ENCODE results near the gene TXNDC11. TPM values are rescaled to one million over a fixed set of nuclear protein-coding genes. Genes with fewer than 3 reads are reported as not detected.

Gene TXNDC11
- polyA plus RNA-seq, 2 of the 4 experiments (the other 2 are of a cell fraction), result 22.7 to 42.4 TPM

GRCh38 chr16:11691771-11692170 is 50.9 kb downstream of the TXNDC11 start:
- Histone ChIP-seq H3K9me3 (no peaks in the 10 kb centered on the region), H3K4me2 (no peak overlapping the region), H3K4me1 (peaks cover 14% of the 10 kb centered on the region), H3K27ac (no peak overlapping the region), H3K4me3 (no peak overlapping the region)
- DNase-seq (ENCODE audit: low read depth in 1 of 2, low spot score in 1 of 2) (no peak), ATAC-seq (no peak), FAIRE-seq (no peak)
- POLR2A ChIA-PET, result no interaction called here
- no peak for TF ChIP-seq CBX8 (IDR thresholded peaks at IDR 0.05)
- TF ChIP-seq, protein P1, sequence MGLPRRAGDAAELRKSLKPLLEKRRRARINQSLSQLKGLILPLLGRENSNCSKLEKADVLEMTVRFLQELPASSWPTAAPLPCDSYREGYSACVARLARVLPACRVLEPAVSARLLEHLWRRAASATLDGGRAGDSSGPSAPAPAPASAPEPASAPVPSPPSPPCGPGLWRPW (IDR thresholded peaks at IDR 0.05), result no peak
- TF ChIP-seq HEYL (CRISPR knock-in tag; IDR thresholded peaks at IDR 0.05), result no peak
- TF ChIP-seq NFE2L2 (conservative IDR thresholded peaks at IDR 0.05; ENCODE audit: low read length), result no peak
- TF ChIP-seq EP300 (IDR thresholded peaks at IDR 0.05), result no peak
- no peak for TF ChIP-seq FOSB (CRISPR knock-in tag; IDR thresholded peaks at IDR 0.05)
- no peak for TF ChIP-seq NR3C1 (IDR thresholded peaks at IDR 0.05)
- no peak for TF ChIP-seq CHD2 (IDR thresholded peaks at IDR 0.05; ENCODE audit: low read length, partially characterized antibody)
- no peak for TF ChIP-seq HMGXB4 (CRISPR knock-in tag; IDR thresholded peaks at IDR 0.05; ENCODE audit: borderline replicate concordance)
- TF ChIP-seq REST (IDR thresholded peaks at IDR 0.05), result no peak
- no peak for TF ChIP-seq EHMT2 (IDR thresholded peaks at IDR 0.05; ENCODE audit: low read depth)
- TF ChIP-seq JUNB (IDR thresholded peaks at IDR 0.05), result no peak
- TF ChIP-seq HOXA7 (CRISPR knock-in tag; IDR thresholded peaks at IDR 0.05), result no peak
- TF ChIP-seq CBX2 (IDR thresholded peaks at IDR 0.05; ENCODE audit: borderline replicate concordance, low read depth), result no peak
- TF ChIP-seq, protein P2, sequence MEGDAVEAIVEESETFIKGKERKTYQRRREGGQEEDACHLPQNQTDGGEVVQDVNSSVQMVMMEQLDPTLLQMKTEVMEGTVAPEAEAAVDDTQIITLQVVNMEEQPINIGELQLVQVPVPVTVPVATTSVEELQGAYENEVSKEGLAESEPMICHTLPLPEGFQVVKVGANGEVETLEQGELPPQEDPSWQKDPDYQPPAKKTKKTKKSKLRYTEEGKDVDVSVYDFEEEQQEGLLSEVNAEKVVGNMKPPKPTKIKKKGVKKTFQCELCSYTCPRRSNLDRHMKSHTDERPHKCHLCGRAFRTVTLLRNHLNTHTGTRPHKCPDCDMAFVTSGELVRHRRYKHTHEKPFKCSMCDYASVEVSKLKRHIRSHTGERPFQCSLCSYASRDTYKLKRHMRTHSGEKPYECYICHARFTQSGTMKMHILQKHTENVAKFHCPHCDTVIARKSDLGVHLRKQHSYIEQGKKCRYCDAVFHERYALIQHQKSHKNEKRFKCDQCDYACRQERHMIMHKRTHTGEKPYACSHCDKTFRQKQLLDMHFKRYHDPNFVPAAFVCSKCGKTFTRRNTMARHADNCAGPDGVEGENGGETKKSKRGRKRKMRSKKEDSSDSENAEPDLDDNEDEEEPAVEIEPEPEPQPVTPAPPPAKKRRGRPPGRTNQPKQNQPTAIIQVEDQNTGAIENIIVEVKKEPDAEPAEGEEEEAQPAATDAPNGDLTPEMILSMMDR (IDR thresholded peaks at IDR 0.05), result no peak
- TF ChIP-seq GATA3 (IDR thresholded peaks at IDR 0.05; ENCODE audit: borderline replicate concordance), result no peak
- no peak for TF ChIP-seq RARB (CRISPR knock-in tag; IDR thresholded peaks at IDR 0.05)
- CTCF ChIA-PET, result interaction anchor here (1.1 to 4.5 kb wide), 5 partner anchors 23 to 295 kb away, joined by 3 to 22 read pairs (median 8); no protein-coding TSS in a partner anchor
- 93% methylated on average over 14 of the region's 15 CpGs for WGBS (ENCODE audit: missing lambda C conversion rate)

- CTCF ChIA-PET, result interaction anchor here (1.1 to 4.5 kb wide), 7 partner anchors 23 to 295 kb away, joined by 3 to 22 read pairs (median 6); no protein-coding TSS in a partner anchor
Measured at GRCh38 chr16:11691235-11691634, 51.4 kb downstream of the TXNDC11 start.

More at GRCh38 chr16:11691235-11691634, 51.4 kb downstream of the TXNDC11 start:
- POLR2A ChIA-PET, result no interaction called here
- no peak for FAIRE-seq
- TF ChIP-seq RNF2 (IDR thresholded peaks at IDR 0.05; ENCODE audit: borderline replicate concordance, low read depth) (no peak), CBX2 (IDR thresholded peaks at IDR 0.05; ENCODE audit: borderline replicate concordance, low read depth) (no peak), SMC3 (IDR thresholded peaks at IDR 0.05) (no peak), PBX3 (IDR thresholded peaks at IDR 0.05) (no peak), TP53 (CRISPR knock-in tag; IDR thresholded peaks at IDR 0.05) (no peak), FOSB (CRISPR knock-in tag; IDR thresholded peaks at IDR 0.05) (no peak), FOXS1 (CRISPR knock-in tag; IDR thresholded peaks at IDR 0.05) (no peak), MAZ (IDR thresholded peaks at IDR 0.05; ENCODE audit: borderline replicate concordance, low read depth, low read length) (no peak), ESRRA (IDR thresholded peaks at IDR 0.05; ENCODE audit: borderline replicate concordance, low read length) (no peak), CBX8 (IDR thresholded peaks at IDR 0.05) (no peak), HEYL (CRISPR knock-in tag; IDR thresholded peaks at IDR 0.05) (no peak), E2F6 (IDR thresholded peaks at IDR 0.05; ENCODE audit: borderline replicate concordance, low read depth) (no peak)
- TF ChIP-seq, protein P3, sequence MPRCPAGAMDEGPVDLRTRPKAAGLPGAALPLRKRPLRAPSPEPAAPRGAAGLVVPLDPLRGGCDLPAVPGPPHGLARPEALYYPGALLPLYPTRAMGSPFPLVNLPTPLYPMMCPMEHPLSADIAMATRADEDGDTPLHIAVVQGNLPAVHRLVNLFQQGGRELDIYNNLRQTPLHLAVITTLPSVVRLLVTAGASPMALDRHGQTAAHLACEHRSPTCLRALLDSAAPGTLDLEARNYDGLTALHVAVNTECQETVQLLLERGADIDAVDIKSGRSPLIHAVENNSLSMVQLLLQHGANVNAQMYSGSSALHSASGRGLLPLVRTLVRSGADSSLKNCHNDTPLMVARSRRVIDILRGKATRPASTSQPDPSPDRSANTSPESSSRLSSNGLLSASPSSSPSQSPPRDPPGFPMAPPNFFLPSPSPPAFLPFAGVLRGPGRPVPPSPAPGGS (IDR thresholded peaks at IDR 0.05), result no peak
- TF ChIP-seq, protein P4, sequence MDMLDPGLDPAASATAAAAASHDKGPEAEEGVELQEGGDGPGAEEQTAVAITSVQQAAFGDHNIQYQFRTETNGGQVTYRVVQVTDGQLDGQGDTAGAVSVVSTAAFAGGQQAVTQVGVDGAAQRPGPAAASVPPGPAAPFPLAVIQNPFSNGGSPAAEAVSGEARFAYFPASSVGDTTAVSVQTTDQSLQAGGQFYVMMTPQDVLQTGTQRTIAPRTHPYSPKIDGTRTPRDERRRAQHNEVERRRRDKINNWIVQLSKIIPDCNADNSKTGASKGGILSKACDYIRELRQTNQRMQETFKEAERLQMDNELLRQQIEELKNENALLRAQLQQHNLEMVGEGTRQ (IDR thresholded peaks at IDR 0.05), result no peak
- Histone ChIP-seq H3K4me1 (peaks cover 14% of the 10 kb centered on the region), H3K9me3 (no peaks in the 10 kb centered on the region), H3K4me2 (no peak overlapping the region), H3K27ac (no peak overlapping the region), H3K4me3 (no peak overlapping the region)
- DNase-seq (ENCODE audit: low read depth in 1 of 2, low spot score in 1 of 2), result no peak
- no peak for ATAC-seq
- 91% methylated on average over 5 of the region's 5 CpGs for WGBS (ENCODE audit: missing lambda C conversion rate)

Data from A549 (cell line).